Endodermal cell (in vitro differentiated cells): ENCODE results near the gene CADM1. TPM values are rescaled to one million over a fixed set of nuclear protein-coding genes. Genes with fewer than 3 reads are reported as not detected.

ENCODE experiments used
- DNase-seq: peaks from one replicate; pipeline ENCODE4 v3.0.0-alpha.2; 2017
- H3K27ac ChIP-seq: 2 replicates; pipeline ENCODE4 v1.5.1; 2013; ENCODE audit warnings: mild to moderate bottlenecking, low read depth, low read length, moderate library complexity
- H3K27me3 ChIP-seq: 2 replicates; pipeline ENCODE4 v1.6.1; 2013; ENCODE audit warnings: mild to moderate bottlenecking, low read length, moderate library complexity; ENCODE audit not compliant: insufficient read depth, control insufficient read depth, poor library complexity, severe bottlenecking
- H3K36me3 ChIP-seq: 2 replicates; pipeline ENCODE4 v1.7.0; 2013; ENCODE audit warnings: mild to moderate bottlenecking, low read length, moderate library complexity; ENCODE audit not compliant: control insufficient read depth, insufficient read depth
- H3K4me1 ChIP-seq: one replicate; pipeline ENCODE4 v1.7.0; 2013; ENCODE audit warnings: low read length; ENCODE audit not compliant: control insufficient read depth, insufficient read depth
- H3K4me3 ChIP-seq: 2 replicates; pipeline ENCODE4 v1.5.1; 2013; ENCODE audit warnings: mild to moderate bottlenecking, low read length, moderate library complexity
- H3K9ac ChIP-seq: 2 replicates; pipeline ENCODE4 v1.6.1; 2013; ENCODE audit warnings: mild to moderate bottlenecking, low read length, moderate library complexity; ENCODE audit not compliant: poor library complexity, severe bottlenecking; ENCODE audit errors: extremely low read depth
- H3K9me3 ChIP-seq: 2 replicates; pipeline ENCODE4 v1.6.1; 2013; ENCODE audit warnings: mild to moderate bottlenecking, low read length, moderate library complexity; ENCODE audit not compliant: control insufficient read depth
- H3K27ac Mint-ChIP-seq: 2 replicates; pipeline ENCODE4 v1.8.0; 2020; ENCODE audit warnings: mixed read lengths
- H3K27me3 Mint-ChIP-seq: 2 replicates; pipeline ENCODE4 v1.8.0; 2021; ENCODE audit warnings: mild to moderate bottlenecking, mixed read lengths; ENCODE audit not compliant: insufficient read depth
- H3K36me3 Mint-ChIP-seq: 2 replicates; pipeline ENCODE4 v1.8.0; 2020; ENCODE audit warnings: low read depth, mixed read lengths
- H3K4me1 Mint-ChIP-seq: 2 replicates; pipeline ENCODE4 v1.8.0; 2020; ENCODE audit warnings: mixed read lengths
- H3K4me3 Mint-ChIP-seq: 2 replicates; pipeline ENCODE4 v1.8.0; 2020; ENCODE audit warnings: mild to moderate bottlenecking, moderate library complexity, mixed read lengths
- H3K9me3 Mint-ChIP-seq: 2 replicates; pipeline ENCODE4 v1.8.0; 2020; ENCODE audit warnings: mild to moderate bottlenecking, mixed read lengths
- CTCF ChIP-seq: fragments of 200-600 bp; sonication (generic); conservative IDR thresholded peaks from 2 replicates; pipeline ENCODE4 v1.5.0; 2021; ENCODE audit warnings: antibody characterized with exemption, mild to moderate bottlenecking
- WGBS, 2 experiments: methylation state at CpG; one replicate each; pipeline versions ENCODE4 v1.1.5 to v1.1.7; 2013; ENCODE audit warnings: missing lambda C conversion rate in 2 of 2, mixed read lengths in 1 of 2; ENCODE audit not compliant: insufficient coverage in 1 of 2, insufficient read length in 1 of 2; 5-methylcytosine and 5-hydroxymethylcytosine counted together
- total RNA-seq, 2 donors: library from RNA; stranded (reverse); fragmentation: NEBNext Ultra II Directional in 1 of 2; extraction: Animal tissue kit (Norgen Biotek cat#: 25700) in 1 of 2; gene quantifications; 2 replicates in 1 of 2; 3 replicates in 1 of 2; pipeline ENCODE4 v1.2.1, GENCODE V29; 2021

Gene CADM1
- total RNA-seq, 2 donors from 2014 or later, result 76.3 to 88.2 TPM

- Histone ChIP-seq H3K4me3 (no peak overlapping the region), H3K27ac (no peak overlapping the region), H3K36me3 (no peaks in the 10 kb centered on the region), H3K27me3 (no peaks in the 10 kb centered on the region), H3K9ac (no peak overlapping the region), H3K4me1 (peaks cover 23% of the 10 kb centered on the region), H3K9me3 (no peaks in the 10 kb centered on the region)
- no peak for DNase-seq
- peaks cover 56% of the 10 kb centered on the region for H3K4me1 Mint-ChIP-seq
- H3K36me3 Mint-ChIP-seq, result peaks cover 2% of the 10 kb centered on the region
- no peaks in the 10 kb centered on the region for H3K9me3 Mint-ChIP-seq
- H3K4me3 Mint-ChIP-seq, result no peak overlapping the region
- H3K27ac Mint-ChIP-seq, result peak overlapping the region; percentile 90
- no peak for TF ChIP-seq CTCF
- H3K27me3 Mint-ChIP-seq, result peaks cover 3% of the 10 kb centered on the region
- 86 to 100% methylated on average over 2 to 4 of the region's 4 CpGs for WGBS, 2 experiments
These were observed 335.0 kb downstream of the CADM1 start for GRCh38 chr11:115169251-115169650.

GRCh38 chr11:115168686-115169085 is 335.5 kb downstream of the CADM1 start:
- Mint-ChIP-seq H3K27ac (no peak overlapping the region), H3K36me3 (peaks cover 2% of the 10 kb centered on the region), H3K4me1 (peaks cover 62% of the 10 kb centered on the region), H3K4me3 (no peak overlapping the region), H3K27me3 (peaks cover 3% of the 10 kb centered on the region), H3K9me3 (no peaks in the 10 kb centered on the region)
- WGBS, 2 experiments, result 82 to 83% methylated on average over 2 to 5 of the region's 5 CpGs
- H3K36me3 ChIP-seq, result no peaks in the 10 kb centered on the region
- TF ChIP-seq CTCF, result no peak
- no peak overlapping the region for H3K9ac ChIP-seq
- peaks cover 23% of the 10 kb centered on the region for H3K4me1 ChIP-seq
- DNase-seq, result no peak
- H3K4me3 ChIP-seq, result no peak overlapping the region
- H3K27me3 ChIP-seq, result no peaks in the 10 kb centered on the region
- H3K9me3 ChIP-seq, result no peaks in the 10 kb centered on the region
- no peak overlapping the region for H3K27ac ChIP-seq

GRCh38 chr11:115168229-115168671 is 336.0 kb downstream of the CADM1 start:
- H3K27me3 Mint-ChIP-seq, result peaks cover 3% of the 10 kb centered on the region
- H3K9me3 Mint-ChIP-seq, result no peaks in the 10 kb centered on the region
- H3K4me1 ChIP-seq, result peaks cover 23% of the 10 kb centered on the region
- H3K36me3 ChIP-seq, result no peaks in the 10 kb centered on the region
- no peak overlapping the region for H3K27ac ChIP-seq
- H3K4me3 Mint-ChIP-seq, result no peak overlapping the region
- H3K27me3 ChIP-seq, result no peaks in the 10 kb centered on the region
- peaks cover 2% of the 10 kb centered on the region for H3K36me3 Mint-ChIP-seq
- H3K4me1 Mint-ChIP-seq, result peaks cover 64% of the 10 kb centered on the region
- no peak overlapping the region for H3K27ac Mint-ChIP-seq
- WGBS, 2 experiments, result 85 to 90% methylated on average over 6 to 9 of the region's 9 CpGs
- no peak for DNase-seq
- H3K9ac ChIP-seq, result no peak overlapping the region
- no peak for TF ChIP-seq CTCF
- no peak overlapping the region for H3K4me3 ChIP-seq
- H3K9me3 ChIP-seq, result no peaks in the 10 kb centered on the region
